Smooth muscle cell (in vitro differentiated cells): ENCODE results near the gene APC2. TPM values are rescaled to one million over a fixed set of nuclear protein-coding genes. Genes with fewer than 3 reads are reported as not detected.

ENCODE experiments used
- DNase-seq: peaks from one replicate; lab custom pipeline; 2025; ENCODE audit not compliant: unreplicated experiment; lab: John Stamatoyannopoulos, UW
- H2AFZ ChIP-seq: fragments of 200-600 bp; sonication (generic); 2 replicates; pipeline ENCODE4 v1.6.0; 2016; ENCODE audit warnings: antibody characterized with exemption, low read depth, mild to moderate bottlenecking
- H3F3A ChIP-seq: fragments of 200-600 bp; sonication (generic); 2 replicates; pipeline ENCODE4 v1.6.0; 2017; ENCODE audit warnings: antibody characterized with exemption, low read depth
- H3K27ac ChIP-seq: fragments of 200-600 bp; sonication (generic); 2 replicates; pipeline ENCODE4 v1.5.1; 2016; ENCODE audit warnings: low read depth, mild to moderate bottlenecking
- H3K27me3 ChIP-seq: fragments of 200-600 bp; sonication (generic); 2 replicates; pipeline ENCODE4 v1.6.1; 2016; ENCODE audit warnings: low read depth, mild to moderate bottlenecking
- H3K36me3 ChIP-seq: fragments of 200-600 bp; sonication (generic); 2 replicates; pipeline ENCODE4 v1.5.1; 2016; ENCODE audit warnings: low read depth
- H3K4me1 ChIP-seq: fragments of 200-600 bp; sonication (generic); 2 replicates; pipeline ENCODE4 v1.5.1; 2016; ENCODE audit warnings: low read depth
- H3K4me2 ChIP-seq: fragments of 200-600 bp; sonication (generic); 2 replicates; pipeline ENCODE4 v1.6.0; 2016; ENCODE audit warnings: mild to moderate bottlenecking
- H3K4me3 ChIP-seq: fragments of 200-600 bp; sonication (generic); 2 replicates; pipeline ENCODE4 v1.5.1; 2016; ENCODE audit warnings: mild to moderate bottlenecking
- H3K79me2 ChIP-seq: fragments of 200-600 bp; sonication (generic); 2 replicates; pipeline ENCODE4 v1.6.0; 2016; ENCODE audit warnings: low read depth, mild to moderate bottlenecking
- H3K9ac ChIP-seq: fragments of 200-600 bp; sonication (generic); 2 replicates; pipeline ENCODE4 v1.6.0; 2016; ENCODE audit warnings: low read depth
- H3K9me3 ChIP-seq: fragments of 200-600 bp; sonication (generic); replicated peaks from 2 replicates; pipeline ENCODE4 v1.5.1; 2016; ENCODE audit warnings: low read depth
- H4K20me1 ChIP-seq: fragments of 200-600 bp; sonication (generic); 2 replicates; pipeline ENCODE4 v1.6.0; 2016; ENCODE audit warnings: low read depth
- CTCF ChIP-seq: fragments of 200-600 bp; sonication (generic); IDR thresholded peaks from 2 replicates; pipeline ENCODE4 v1.5.1; 2017; ENCODE audit warnings: borderline replicate concordance, mild to moderate bottlenecking, antibody characterized with exemption; ENCODE audit not compliant: insufficient read depth, poor library complexity, severe bottlenecking
- WGBS: methylation state at CpG from one replicate; pipeline ENCODE4 v1.1.7; 2016; ENCODE audit warnings: low lambda C conversion rate; 5-methylcytosine and 5-hydroxymethylcytosine counted together
- polyA plus RNA-seq: library from polyadenylated mRNA; unstranded; fragments of >200 nt; fragmentation: Nextera tagmentation; extraction: Ambion mirVana; gene quantifications from 2 replicates; pipeline ENCODE4 v1.2.1, GENCODE V29; 2016
- total RNA-seq: library from RNA; depleted of rRNA; stranded (reverse); fragments of >200 nt; gene quantifications from 2 replicates; pipeline ENCODE4 v1.2.3, GENCODE V29; 2014

APC2 gene
- total and polyA plus RNA-seq, 2 experiments from 2014 or later: 0.18 to 0.30 TPM

- Histone ChIP-seq H3K79me2 (no peaks in the 10 kb centered on the region), H3K9ac (no peak overlapping the region), H3K27ac (no peak overlapping the region), H3K27me3 (no peaks in the 10 kb centered on the region), H3K4me2 (peak overlapping the region; percentile 95), H2AFZ (no peak overlapping the region), H3F3A (peaks cover 16% of the 10 kb centered on the region), H3K9me3 (no peaks in the 10 kb centered on the region), H3K36me3 (no peaks in the 10 kb centered on the region), H4K20me1 (no peaks in the 10 kb centered on the region), H3K4me1 (peaks cover 11% of the 10 kb centered on the region), H3K4me3 (peak overlapping the region; percentile 80)
- DNase-seq: no peak
- TF ChIP-seq CTCF: no peak
- WGBS: 87% methylated on average over 22 of the region's 22 CpGs
These were observed 61.7 kb downstream of the APC2 start for GRCh38 chr19:1511318-1512317.

- DNase-seq: peak; percentile 72
- Histone ChIP-seq H3F3A (peaks cover 16% of the 10 kb centered on the region), H2AFZ (peak within 1 kb of the TSS; percentile 66), H4K20me1 (no peaks in the 10 kb centered on the region), H3K9ac (peak within 1 kb of the TSS; percentile 93), H3K4me3 (peak within 1 kb of the TSS; percentile 80), H3K9me3 (no peaks in the 10 kb centered on the region), H3K27ac (peak within 1 kb of the TSS; percentile 82), H3K4me2 (peak within 1 kb of the TSS; percentile 95), H3K27me3 (no peaks in the 10 kb centered on the region), H3K36me3 (no peaks in the 10 kb centered on the region), H3K79me2 (no peaks in the 10 kb centered on the region), H3K4me1 (peaks cover 11% of the 10 kb centered on the region)
- TF ChIP-seq CTCF: peak; percentile 11
- WGBS: 7% methylated on average over 41 of the region's 78 CpGs
These were observed 63.0 kb downstream of the APC2 start, which contains the start of gene ADAMTSL5 for GRCh38 chr19:1512671-1513498. Gene ADAMTSL5, minus strand, starts transcription at chr19:1513019. Its CDS starts 2,076 bp downstream, at chr19:1510943.

- Histone ChIP-seq H3K36me3 (no peaks in the 10 kb centered on the region), H3K4me1 (peaks cover 11% of the 10 kb centered on the region), H3K9ac (peak overlapping the region; percentile 93), H3K27me3 (no peaks in the 10 kb centered on the region), H3F3A (peaks cover 16% of the 10 kb centered on the region), H3K27ac (peak overlapping the region; percentile 82), H3K4me3 (peak overlapping the region; percentile 80), H3K4me2 (peak overlapping the region; percentile 95), H3K9me3 (no peaks in the 10 kb centered on the region), H4K20me1 (no peaks in the 10 kb centered on the region), H2AFZ (peak overlapping the region; percentile 66), H3K79me2 (no peaks in the 10 kb centered on the region)
- DNase-seq: peak; percentile 72
- WGBS: 19% methylated on average over 20 of the region's 52 CpGs
- peak; percentile 93 for TF ChIP-seq CTCF
These were observed 63.8 kb downstream of the APC2 start for GRCh38 chr19:1513499-1514294.
